HG03575 (cell line): ENCODE data around the gene P3H2.

Experiments
- ATAC-seq: cut with Tn5 transposase; IDR thresholded peaks from one replicate; pipeline ENCODE4 v1.9.1; 2021; ENCODE audit not compliant: unreplicated experiment, insufficient number of reproducible peaks, low FRiP score; ENCODE audit errors: extremely low read depth

Gene P3H2

GRCh38 chr3:190034446-190034845 lies 86.3 kb downstream of the P3H2 start:
- no peak for ATAC-seq

GRCh38 chr3:190032923-190033322 lies 87.8 kb downstream of the P3H2 start:
- ATAC-seq: no peak

- ATAC-seq: no peak
These were observed 88.6 kb downstream of the P3H2 start for GRCh38 chr3:190031887-190032752.

GRCh38 chr3:190027116-190027515 lies 93.6 kb downstream of the P3H2 start:
- no peak for ATAC-seq

GRCh38 chr3:190026154-190026553 lies 94.5 kb downstream of the P3H2 start:
- no peak for ATAC-seq

- no peak for ATAC-seq
These were observed 95.8 kb downstream of the P3H2 start for GRCh38 chr3:190024912-190025311.

- no peak for ATAC-seq
These were observed 100.9 kb downstream of the P3H2 start for GRCh38 chr3:190019844-190020243.

- ATAC-seq: no peak
These were observed 101.7 kb downstream of the P3H2 start for GRCh38 chr3:190019006-190019405.

- no peak for ATAC-seq
These were observed 102.2 kb downstream of the P3H2 start for GRCh38 chr3:190018460-190018859.

GRCh38 chr3:190017521-190018288 lies 103.0 kb downstream of the P3H2 start:
- no peak for ATAC-seq

GRCh38 chr3:190016966-190017365 lies 103.7 kb downstream of the P3H2 start:
- no peak for ATAC-seq

- no peak for ATAC-seq
These were observed 105.8 kb downstream of the P3H2 start for GRCh38 chr3:190014940-190015339.

GRCh38 chr3:190013943-190014924 lies 106.5 kb downstream of the P3H2 start:
- ATAC-seq: no peak

- ATAC-seq: no peak
These were observed 107.9 kb downstream of the P3H2 start for GRCh38 chr3:190012784-190013183.

- ATAC-seq: no peak
These were observed 108.3 kb downstream of the P3H2 start for GRCh38 chr3:190012314-190012782.

GRCh38 chr3:190010486-190010885 lies 110.2 kb downstream of the P3H2 start:
- no peak for ATAC-seq

- no peak for ATAC-seq
These were observed 111.1 kb downstream of the P3H2 start for GRCh38 chr3:190009614-190010013.

GRCh38 chr3:190008432-190008831 lies 112.3 kb downstream of the P3H2 start:
- no peak for ATAC-seq
